Psoas muscle (tissue), 8 donors: ENCODE measurements around the gene GAMT. TPM values are rescaled to one million over a fixed set of nuclear protein-coding genes. Genes with fewer than 3 reads are reported as not detected.

ENCODE experiments used
- ATAC-seq, 4 donors: fragments of 200-7000 bp; cut with Tn5 transposase; one replicate each; pipeline ENCODE4 v1.9.1; 2020; ENCODE audit warnings: moderate library complexity in 3 of 4, mild to moderate bottlenecking in 2 of 4
- DNase-seq, 2 donors: peaks; one replicate each; pipeline ENCODE4 v3.0.0-alpha.2; 2020
- H3K27ac ChIP-seq: fragments of 200-600 bp; one replicate; pipeline ENCODE4 v1.8.0; 2022
- H3K27me3 ChIP-seq, 3 donors: fragments of 200-600 bp in 1 of 3; one replicate each; pipeline versions ENCODE4 v1.6.1 to v1.8.0; 2013 to 2022; ENCODE audit warnings: low read length in 2 of 3, mild to moderate bottlenecking in 2 of 3, moderate library complexity in 1 of 3; ENCODE audit not compliant: insufficient read depth in 3 of 3
- H3K36me3 ChIP-seq, 2 donors: fragments of 200-600 bp in 1 of 2; one replicate each; pipeline versions ENCODE4 v1.6.1 to v1.8.0; 2013 to 2022; ENCODE audit warnings: low read depth in 1 of 2, mild to moderate bottlenecking in 1 of 2, moderate library complexity in 1 of 2; ENCODE audit not compliant: insufficient read depth in 1 of 2
- H3K4me1 ChIP-seq: fragments of 200-600 bp; one replicate; pipeline ENCODE4 v1.8.0; 2022
- H3K4me3 ChIP-seq: fragments of 200-600 bp; one replicate; pipeline ENCODE4 v1.8.0; 2022; ENCODE audit warnings: mild to moderate bottlenecking
- H3K9me3 ChIP-seq: fragments of 200-600 bp; one replicate; pipeline ENCODE4 v1.8.0; 2022
- CTCF ChIP-seq: fragments of 200-600 bp; IDR thresholded peaks from one replicate; pipeline ENCODE4 v1.8.0; 2022; ENCODE audit warnings: antibody characterized with exemption
- WGBS, 3 donors: extraction: QIAGEN DNeasy Blood & Tissue Kit; methylation state at CpG; one replicate each; pipeline versions ENCODE4 v1.1.6 to v1.1.7; 2013; 5-methylcytosine and 5-hydroxymethylcytosine counted together
- intact Hi-C, 2 donors: fragments of 100-400 bp; cut with DNase I; formaldehyde crosslinking; loops; one replicate each; pipeline versions ENCODE4 v1.11.0 to v1.14.2; 2022
- polyA plus RNA-seq, 3 donors: library from polyadenylated mRNA; stranded (reverse); fragments of 200-250 nt; gene quantifications; one replicate each; pipeline ENCODE4 v1.2.3, GENCODE V29; 2013
- total RNA-seq, 4 donors: library from RNA; stranded (reverse); fragmentation: NEBNext Ultra II Directional in 2 of 4; extraction: Animal tissue kit (Norgen Biotek cat#: 25700) in 2 of 4; gene quantifications; one replicate each; pipeline versions ENCODE4 v1.2.1 to v1.2.4, GENCODE V29; 2021 to 2023
- donor health status: healthy with polysubstance abuse.
- donor health status: DM: no; HTN: no; CAD: no; lungs with moderate emphysema.
- donor health status: Bipolar disorder and iron deficiency.
- donor health status: healthy.
- donor health status: DM: yes; HTN: yes; CAD: no.
- donor health status: DM: no; HTN: no; CAD: no.
- donor health status: DM: no; HTN: no; CAD: no.
- donor health status: DM: yes; HTN: yes; CAD: no.

The GAMT gene
- total and polyA plus RNA-seq, 7 donors: 162 to 464 (median 237) TPM

GRCh38 chr19:1434577-1435060 is 33.3 kb upstream of the GAMT start:
- Histone ChIP-seq H3K36me3 (peaks cover 3 to 65% of the 10 kb centered on the region in 2 donors), H3K4me3 (no peak overlapping the region), H3K27me3 (no peaks in the 10 kb centered on the region), H3K9me3 (no peaks in the 10 kb centered on the region), H3K4me1 (peaks cover 25% of the 10 kb centered on the region), H3K27ac (no peak overlapping the region)
- WGBS, 3 donors: 78 to 86% (median 83%) methylated on average over 36 to 39 of the region's 39 CpGs
- no peak for ATAC-seq
- intact Hi-C loops: no loop called here
- no peak for TF ChIP-seq CTCF
- no peak for DNase-seq

- intact Hi-C loops: no loop called here
- peaks cover 20% of the 10 kb centered on the region for H3K4me1 ChIP-seq
- peaks cover 7 to 69% of the 10 kb centered on the region in 2 donors for H3K36me3 ChIP-seq
- no peak overlapping the region for H3K27ac ChIP-seq
- no peak for TF ChIP-seq CTCF
- DNase-seq (no peak), ATAC-seq (no peak)
- H3K4me3 ChIP-seq: no peak overlapping the region
- no peaks in the 10 kb centered on the region for H3K9me3 ChIP-seq
- H3K27me3 ChIP-seq: no peaks in the 10 kb centered on the region
- WGBS, 3 donors: 92 to 95% (median 94%) methylated on average over 17 of the region's 17 CpGs
Observed at GRCh38 chr19:1434040-1434366, 32.7 kb upstream of the GAMT start.

- 82 to 88% (median 86%) methylated on average over 41 to 47 of the region's 47 CpGs for WGBS, 3 donors
- Histone ChIP-seq H3K4me3 (no peak overlapping the region), H3K27me3 (no peaks in the 10 kb centered on the region), H3K9me3 (no peaks in the 10 kb centered on the region), H3K4me1 (peaks cover 20% of the 10 kb centered on the region), H3K36me3 (peaks cover 10 to 75% of the 10 kb centered on the region in 2 donors), H3K27ac (no peak overlapping the region)
- DNase-seq (no peak), ATAC-seq (no peak)
- intact Hi-C loops: no loop called here
- no peak for TF ChIP-seq CTCF
Observed at GRCh38 chr19:1433119-1434039, 32.0 kb upstream of the GAMT start.

GRCh38 chr19:1432507-1432887 is 31.2 kb upstream of the GAMT start:
- TF ChIP-seq CTCF: no peak
- H3K4me1 ChIP-seq: peaks cover 14% of the 10 kb centered on the region
- H3K4me3 ChIP-seq: no peak overlapping the region
- no peak for DNase-seq
- no peak overlapping the region for H3K27ac ChIP-seq
- ATAC-seq: no peak
- 89 to 92% (median 90%) methylated on average over 16 of the region's 16 CpGs for WGBS, 3 donors
- peaks cover 10 to 84% of the 10 kb centered on the region in 2 donors for H3K36me3 ChIP-seq
- no peaks in the 10 kb centered on the region for H3K27me3 ChIP-seq
- intact Hi-C loops: no loop called here
- H3K9me3 ChIP-seq: no peaks in the 10 kb centered on the region
